BLaER1 (cell line): ENCODE results near the gene PRDM5.

Experiments
- H3K27ac ChIP-seq: shearing (Covaris generic); formaldehyde crosslinking; 2 replicates; pipeline ENCODE4 v1.8.1; 2022
- H3K27me3 ChIP-seq: shearing (Covaris generic); formaldehyde crosslinking; 2 replicates; pipeline ENCODE4 v1.8.1; 2022
- H3K36me3 ChIP-seq: shearing (Covaris generic); formaldehyde crosslinking; 2 replicates; pipeline ENCODE4 v1.8.1; 2022
- H3K4me1 ChIP-seq: shearing (Covaris generic); formaldehyde crosslinking; 2 replicates; pipeline ENCODE4 v1.8.1; 2022
- H3K4me2 ChIP-seq: shearing (Covaris generic); formaldehyde crosslinking; 2 replicates; pipeline ENCODE4 v1.8.1; 2022
- H3K4me3 ChIP-seq: shearing (Covaris generic); formaldehyde crosslinking; 2 replicates; pipeline ENCODE4 v1.8.1; 2022
- H3K9ac ChIP-seq: shearing (Covaris generic); formaldehyde crosslinking; 2 replicates; pipeline ENCODE4 v1.8.1; 2022
- H3K9me3 ChIP-seq: shearing (Covaris generic); formaldehyde crosslinking; 2 replicates; pipeline ENCODE4 v1.8.1; 2022
- H4K20me1 ChIP-seq: shearing (Covaris generic); formaldehyde crosslinking; 2 replicates; pipeline ENCODE4 v1.8.1; 2022
- Cebpa-rat ChIP-seq: shearing (Covaris generic); IDR thresholded peaks from 2 replicates; pipeline ENCODE4 v1.8.1; 2022

Gene PRDM5

DNA sequence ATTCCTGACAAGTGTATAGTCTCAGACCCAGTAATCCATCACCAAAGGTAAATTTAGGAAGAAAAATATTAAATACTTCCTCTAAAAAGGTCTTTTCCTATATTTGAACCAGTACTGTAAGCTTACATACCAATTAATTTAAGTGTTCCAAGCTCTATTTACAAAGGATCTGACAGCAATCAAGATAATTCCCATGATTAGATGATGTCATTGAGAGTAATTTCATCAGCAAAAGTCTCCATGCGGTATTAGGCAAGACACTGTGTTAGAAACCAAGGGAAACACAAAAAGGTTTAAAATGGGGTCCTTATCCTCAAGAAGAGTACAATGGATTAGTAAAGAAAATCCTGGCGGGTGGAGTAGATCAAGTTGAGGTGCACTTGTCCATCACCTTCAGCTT lies 198.5 kb downstream of the PRDM5 start:
- Histone ChIP-seq H3K4me1 (no peaks in the 10 kb centered on the region), H3K36me3 (no peaks in the 10 kb centered on the region), H3K27me3 (no peaks in the 10 kb centered on the region), H3K9me3 (no peaks in the 10 kb centered on the region), H3K4me2 (no peak overlapping the region), H3K27ac (no peak overlapping the region), H3K4me3 (no peak overlapping the region), H4K20me1 (no peaks in the 10 kb centered on the region), H3K9ac (no peak overlapping the region)
- no peak for TF ChIP-seq Cebpa-rat

DNA sequence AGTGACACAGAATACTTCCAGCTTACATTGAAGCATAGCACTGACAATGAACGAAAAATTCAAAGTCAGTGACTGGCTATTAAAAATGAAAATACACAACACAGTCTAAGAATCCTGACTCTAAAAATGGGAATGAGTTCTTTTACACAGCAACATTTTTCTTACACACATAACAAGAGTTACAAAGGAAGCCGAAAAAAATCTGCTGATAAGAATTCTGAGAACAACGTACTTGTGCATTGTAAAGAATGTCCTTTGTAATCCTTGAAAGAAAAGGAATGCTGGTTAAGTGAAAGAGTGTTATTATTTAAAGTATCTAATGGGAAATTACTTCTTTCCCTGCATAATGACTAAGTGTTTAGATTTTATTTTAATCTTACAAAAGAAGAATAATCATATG lies 199.4 kb downstream of the PRDM5 start:
- H3K4me1 ChIP-seq, result no peaks in the 10 kb centered on the region
- TF ChIP-seq Cebpa-rat, result no peak
- no peak overlapping the region for H3K4me3 ChIP-seq
- no peak overlapping the region for H3K27ac ChIP-seq
- no peak overlapping the region for H3K4me2 ChIP-seq
- no peak overlapping the region for H3K9ac ChIP-seq
- no peaks in the 10 kb centered on the region for H4K20me1 ChIP-seq
- no peaks in the 10 kb centered on the region for H3K36me3 ChIP-seq
- H3K27me3 ChIP-seq, result no peaks in the 10 kb centered on the region
- H3K9me3 ChIP-seq, result no peaks in the 10 kb centered on the region

DNA sequence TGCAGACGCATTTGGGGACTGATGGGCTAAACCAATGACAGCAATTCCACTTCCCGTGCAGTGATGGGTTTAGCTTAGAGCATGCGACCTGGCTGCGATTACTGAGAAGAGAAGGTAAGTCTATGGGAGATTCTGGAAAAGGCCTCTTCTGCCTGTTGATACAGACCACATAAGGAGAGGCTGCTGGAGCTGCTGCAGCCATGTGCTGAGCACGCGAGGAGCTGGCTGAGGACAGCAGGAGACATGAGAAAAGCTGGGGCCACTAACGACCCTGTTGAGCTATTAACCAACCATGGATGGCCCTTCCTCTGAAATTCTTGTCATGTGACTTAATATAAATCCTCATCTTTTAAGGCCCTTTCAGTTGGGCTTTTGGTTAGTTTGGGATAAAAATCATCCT lies 199.9 kb downstream of the PRDM5 start:
- no peaks in the 10 kb centered on the region for H3K36me3 ChIP-seq
- H4K20me1 ChIP-seq, result no peaks in the 10 kb centered on the region
- no peaks in the 10 kb centered on the region for H3K27me3 ChIP-seq
- no peaks in the 10 kb centered on the region for H3K9me3 ChIP-seq
- H3K9ac ChIP-seq, result no peak overlapping the region
- no peak overlapping the region for H3K27ac ChIP-seq
- TF ChIP-seq Cebpa-rat, result no peak
- H3K4me3 ChIP-seq, result no peak overlapping the region
- no peaks in the 10 kb centered on the region for H3K4me1 ChIP-seq
- H3K4me2 ChIP-seq, result no peak overlapping the region

DNA sequence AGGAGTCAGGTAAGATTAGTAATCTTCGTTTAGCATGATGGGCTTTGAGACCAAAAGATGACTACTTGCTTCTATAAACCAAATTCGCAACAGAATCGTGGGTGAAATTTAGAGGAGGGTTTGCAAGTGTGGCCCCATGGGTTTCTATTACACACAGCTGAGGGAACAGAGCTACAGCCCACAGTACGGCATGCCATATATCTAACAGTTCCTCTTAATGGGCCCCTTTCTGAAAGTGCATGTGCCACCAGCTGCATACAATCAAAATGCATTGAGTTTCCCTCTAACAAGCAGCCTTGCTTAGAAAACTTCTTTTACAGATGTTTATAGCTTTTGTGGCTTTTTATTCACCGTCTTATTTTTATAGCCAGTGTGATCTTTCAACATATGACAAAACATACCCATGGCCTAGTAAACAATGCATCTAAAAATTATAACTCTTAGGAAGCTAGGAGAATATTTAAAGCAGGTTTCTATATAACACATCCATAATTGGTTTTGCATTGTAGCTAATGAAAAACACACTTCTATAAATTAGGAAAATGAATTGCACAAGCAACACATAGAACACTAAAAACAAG lies 202.1 kb downstream of the PRDM5 start:
- no peaks in the 10 kb centered on the region for H3K9me3 ChIP-seq
- no peaks in the 10 kb centered on the region for H3K36me3 ChIP-seq
- no peak overlapping the region for H3K27ac ChIP-seq
- no peaks in the 10 kb centered on the region for H4K20me1 ChIP-seq
- H3K9ac ChIP-seq, result no peak overlapping the region
- H3K4me3 ChIP-seq, result no peak overlapping the region
- H3K27me3 ChIP-seq, result no peaks in the 10 kb centered on the region
- no peak overlapping the region for H3K4me2 ChIP-seq
- no peak for TF ChIP-seq Cebpa-rat
- H3K4me1 ChIP-seq, result no peaks in the 10 kb centered on the region

DNA sequence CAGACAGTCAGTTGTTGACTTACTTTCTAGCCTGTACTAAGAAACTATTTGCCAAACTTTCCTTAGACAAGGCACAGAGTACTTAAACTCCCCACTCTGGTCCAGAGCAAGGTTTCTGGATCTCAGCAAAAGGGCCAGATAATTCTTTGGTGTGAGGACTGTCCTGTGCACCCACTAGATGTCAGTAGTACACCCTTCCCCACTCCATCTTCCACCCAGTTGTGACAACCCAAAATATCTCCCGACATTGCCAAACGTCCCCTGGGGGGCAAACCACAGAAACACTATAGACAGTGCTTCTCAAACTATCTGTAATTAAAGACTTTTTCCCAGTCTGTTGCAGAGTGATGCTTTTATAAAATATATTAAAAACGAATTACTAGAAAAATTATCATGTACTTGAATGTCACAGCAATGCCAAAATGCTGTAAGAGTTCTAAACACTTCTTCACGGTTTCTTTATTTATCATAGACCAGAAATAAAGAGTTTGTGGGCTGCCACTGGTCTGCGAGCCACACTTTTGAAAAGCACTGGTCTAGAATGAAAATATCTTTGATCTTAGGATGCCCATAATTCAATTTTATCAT lies 203.5 kb downstream of the PRDM5 start:
- TF ChIP-seq Cebpa-rat, result no peak
- no peaks in the 10 kb centered on the region for H4K20me1 ChIP-seq
- no peaks in the 10 kb centered on the region for H3K27me3 ChIP-seq
- no peak overlapping the region for H3K27ac ChIP-seq
- no peak overlapping the region for H3K4me2 ChIP-seq
- no peaks in the 10 kb centered on the region for H3K36me3 ChIP-seq
- H3K4me3 ChIP-seq, result no peak overlapping the region
- H3K9ac ChIP-seq, result no peak overlapping the region
- H3K4me1 ChIP-seq, result no peaks in the 10 kb centered on the region
- H3K9me3 ChIP-seq, result no peaks in the 10 kb centered on the region

DNA sequence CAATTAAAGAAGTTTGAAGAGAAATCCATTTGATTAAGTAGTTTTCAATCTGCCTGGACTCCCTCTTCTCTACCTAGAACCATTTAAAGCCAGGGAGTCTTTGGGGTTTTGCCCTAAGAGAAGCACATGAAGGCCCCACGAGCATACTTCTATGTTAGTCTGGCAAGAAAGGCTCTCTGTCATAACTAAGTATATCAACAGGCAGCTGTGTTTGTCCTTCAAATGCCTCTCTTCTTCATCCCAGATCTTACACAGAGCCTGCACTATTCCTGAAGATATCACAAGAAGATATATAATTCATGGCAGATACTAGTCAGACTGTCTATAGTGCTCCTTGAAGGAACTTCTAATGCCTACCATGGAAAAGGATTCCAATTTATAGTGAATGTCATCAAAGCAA lies 206.2 kb downstream of the PRDM5 start:
- no peak for TF ChIP-seq Cebpa-rat
- no peak overlapping the region for H3K27ac ChIP-seq
- H3K27me3 ChIP-seq, result no peaks in the 10 kb centered on the region
- H3K36me3 ChIP-seq, result no peaks in the 10 kb centered on the region
- no peak overlapping the region for H3K9ac ChIP-seq
- H4K20me1 ChIP-seq, result no peaks in the 10 kb centered on the region
- H3K4me3 ChIP-seq, result no peak overlapping the region
- H3K9me3 ChIP-seq, result no peaks in the 10 kb centered on the region
- no peak overlapping the region for H3K4me2 ChIP-seq
- no peaks in the 10 kb centered on the region for H3K4me1 ChIP-seq

DNA sequence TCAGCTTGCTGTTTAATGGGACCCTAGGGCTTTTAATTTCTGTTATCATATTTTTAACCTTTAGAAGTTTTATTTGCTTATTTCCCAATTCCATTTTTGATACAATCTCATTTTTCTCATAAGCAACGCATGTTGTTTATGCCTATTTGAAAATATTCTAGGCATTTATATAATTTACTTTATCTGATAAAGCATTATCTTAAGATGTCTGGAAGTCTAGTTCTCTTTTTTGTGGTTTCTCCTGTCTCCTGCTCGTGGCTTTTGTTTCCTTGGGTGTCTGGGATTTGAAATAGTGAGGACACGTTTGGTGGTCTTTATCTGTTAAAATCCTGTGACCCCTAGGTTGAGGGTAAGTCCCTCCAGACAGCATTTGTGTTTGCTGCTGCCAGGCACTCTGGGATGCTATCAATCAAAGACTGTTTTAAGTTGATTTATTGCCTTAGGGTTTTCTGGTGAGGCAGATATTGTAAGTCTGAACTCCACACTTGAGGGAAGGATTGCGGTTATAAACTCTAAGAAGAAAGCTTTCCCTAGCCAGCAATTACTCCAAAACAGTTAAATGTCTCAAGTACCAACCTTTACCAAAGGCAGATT lies 208.0 kb downstream of the PRDM5 start:
- no peak for TF ChIP-seq Cebpa-rat
- H3K36me3 ChIP-seq, result no peaks in the 10 kb centered on the region
- H3K27me3 ChIP-seq, result no peaks in the 10 kb centered on the region
- no peak overlapping the region for H3K27ac ChIP-seq
- H3K9me3 ChIP-seq, result no peaks in the 10 kb centered on the region
- H3K4me1 ChIP-seq, result no peaks in the 10 kb centered on the region
- no peak overlapping the region for H3K4me3 ChIP-seq
- no peak overlapping the region for H3K4me2 ChIP-seq
- H3K9ac ChIP-seq, result no peak overlapping the region
- no peaks in the 10 kb centered on the region for H4K20me1 ChIP-seq

DNA sequence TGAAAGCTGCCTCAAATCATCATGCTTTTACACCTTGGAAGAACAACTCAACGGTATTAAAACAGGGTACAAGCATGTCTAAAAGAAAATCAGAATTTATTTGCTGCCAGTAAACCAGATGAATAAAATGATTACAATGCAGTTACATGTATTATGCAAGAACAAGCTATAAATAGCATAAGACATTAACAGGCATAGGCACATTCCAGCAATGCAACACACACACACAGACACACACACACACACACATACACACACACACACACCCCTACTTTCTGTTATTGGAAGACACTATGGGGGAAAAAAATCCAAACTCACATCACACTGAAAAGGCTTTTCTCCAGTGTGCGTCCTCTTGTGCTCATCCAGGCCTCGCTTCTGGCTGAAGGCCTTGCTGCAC lies 212.5 kb downstream of the PRDM5 start:
- H4K20me1 ChIP-seq, result no peaks in the 10 kb centered on the region
- no peak overlapping the region for H3K9ac ChIP-seq
- H3K4me1 ChIP-seq, result no peaks in the 10 kb centered on the region
- H3K9me3 ChIP-seq, result no peaks in the 10 kb centered on the region; the same call in 1 of the 2 replicates
- H3K4me2 ChIP-seq, result no peak overlapping the region
- no peaks in the 10 kb centered on the region for H3K27me3 ChIP-seq
- no peak for TF ChIP-seq Cebpa-rat
- H3K4me3 ChIP-seq, result no peak overlapping the region
- no peak overlapping the region for H3K27ac ChIP-seq
- no peaks in the 10 kb centered on the region for H3K36me3 ChIP-seq

DNA sequence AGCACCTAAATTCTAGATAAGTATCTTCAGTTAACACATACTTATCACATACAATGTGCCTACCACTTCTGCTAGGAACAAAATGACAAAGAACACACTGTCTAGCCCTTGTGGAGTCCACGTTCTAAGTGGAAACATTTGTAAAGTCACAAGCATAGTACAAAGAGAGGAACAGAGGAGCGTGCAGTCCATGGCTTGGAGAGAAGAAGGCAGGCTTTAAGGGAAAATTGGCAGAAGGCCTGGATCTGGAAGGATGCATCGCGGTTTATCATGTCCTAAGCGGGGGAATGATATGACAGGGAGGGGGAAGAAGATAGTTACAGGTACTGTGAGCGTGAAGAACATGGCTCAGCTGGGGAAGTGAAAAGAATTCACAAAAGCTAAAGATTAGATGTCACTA lies 218.0 kb downstream of the PRDM5 start:
- Histone ChIP-seq H3K27me3 (no peaks in the 10 kb centered on the region), H3K36me3 (no peaks in the 10 kb centered on the region), H4K20me1 (no peaks in the 10 kb centered on the region), H3K9ac (no peak overlapping the region), H3K4me1 (no peaks in the 10 kb centered on the region), H3K4me3 (no peak overlapping the region), H3K4me2 (no peak overlapping the region), H3K27ac (no peak overlapping the region), H3K9me3 (no peaks in the 10 kb centered on the region; the same call in 1 of the 2 replicates)
- TF ChIP-seq Cebpa-rat, result no peak

DNA sequence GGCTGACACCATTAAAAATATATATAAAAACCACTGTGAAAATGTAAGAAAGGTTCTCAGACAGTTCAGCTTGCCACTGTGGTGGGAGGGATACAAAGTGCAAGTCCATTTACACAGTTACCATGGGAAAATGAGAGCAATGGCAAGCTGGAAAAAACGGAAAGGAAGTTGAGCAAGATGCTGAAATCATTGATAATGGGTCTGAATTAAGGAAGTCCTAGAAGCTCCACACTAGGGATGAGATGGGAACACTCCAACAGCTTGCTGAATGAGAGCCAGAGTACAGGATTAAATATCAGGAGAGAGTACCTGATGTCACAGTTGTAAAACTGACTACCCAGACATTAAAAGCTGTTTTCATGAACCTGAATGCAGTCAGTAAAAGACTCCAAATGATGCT lies 218.6 kb downstream of the PRDM5 start:
- no peak overlapping the region for H3K27ac ChIP-seq
- H3K4me1 ChIP-seq, result no peaks in the 10 kb centered on the region
- no peak for TF ChIP-seq Cebpa-rat

DNA sequence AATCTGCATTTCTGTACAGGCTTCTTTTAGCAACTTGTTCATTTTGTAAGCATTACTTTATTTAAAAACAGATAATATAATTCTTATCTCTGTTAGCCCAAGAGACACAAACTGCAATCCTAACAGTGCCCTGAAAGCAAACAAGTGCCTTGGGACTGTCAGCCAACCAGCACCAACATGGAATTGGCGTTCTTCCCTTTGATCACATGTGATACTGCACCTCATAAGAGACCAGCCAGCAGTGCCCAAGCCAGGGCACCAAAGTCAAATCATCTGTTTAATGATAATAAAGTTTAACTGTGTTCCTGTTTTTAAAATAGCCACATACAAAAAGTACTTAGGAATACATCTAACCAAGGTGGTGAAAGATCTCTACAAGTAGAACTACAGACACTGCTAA lies 223.2 kb downstream of the PRDM5 start:
- no peaks in the 10 kb centered on the region for H3K9me3 ChIP-seq
- H3K9ac ChIP-seq, result no peak overlapping the region
- H3K27me3 ChIP-seq, result no peaks in the 10 kb centered on the region
- no peaks in the 10 kb centered on the region for H3K4me1 ChIP-seq
- H3K4me2 ChIP-seq, result no peak overlapping the region
- H3K27ac ChIP-seq, result no peak overlapping the region
- no peak for TF ChIP-seq Cebpa-rat
- no peak overlapping the region for H3K4me3 ChIP-seq
- H4K20me1 ChIP-seq, result no peaks in the 10 kb centered on the region
- H3K36me3 ChIP-seq, result no peaks in the 10 kb centered on the region

More for the DNA sequence above, 218.6 kb downstream of the PRDM5 start:
- Histone ChIP-seq H3K4me3 (no peak overlapping the region), H4K20me1 (no peaks in the 10 kb centered on the region), H3K36me3 (no peaks in the 10 kb centered on the region), H3K9ac (no peak overlapping the region), H3K9me3 (no peaks in the 10 kb centered on the region; the same call in 1 of the 2 replicates), H3K27me3 (no peaks in the 10 kb centered on the region), H3K4me2 (no peak overlapping the region)
